GM23248 (cell line): ENCODE measurements around the gene DPPA4. TPM values are rescaled to one million over a fixed set of nuclear protein-coding genes. Genes with fewer than 3 reads are reported as not detected.

ENCODE experiments used
- DNase-seq: peaks from one replicate; pipeline ENCODE4 v3.0.0-alpha.2; 2015
- H2AFZ ChIP-seq: fragments of 200-600 bp; sonication (generic); 2 replicates; pipeline ENCODE4 v1.6.1; 2016; ENCODE audit warnings: antibody characterized with exemption
- H3F3A ChIP-seq: fragments of 200-600 bp; sonication (generic); 2 replicates; pipeline ENCODE4 v1.6.1; 2016; ENCODE audit warnings: mild to moderate bottlenecking, antibody characterized with exemption, mixed run types; ENCODE audit not compliant: insufficient read depth
- H3K27ac ChIP-seq: fragments of 200-600 bp; sonication (generic); 2 replicates; pipeline ENCODE4 v1.5.1; 2016; ENCODE audit warnings: mild to moderate bottlenecking
- H3K27me3 ChIP-seq: fragments of 200-600 bp; sonication (generic); replicated peaks from 2 replicates; pipeline ENCODE4 v1.6.1; 2016; ENCODE audit warnings: mild to moderate bottlenecking; ENCODE audit not compliant: insufficient read depth
- H3K36me3 ChIP-seq: fragments of 200-600 bp; sonication (generic); 2 replicates; pipeline ENCODE4 v1.6.1; 2016; ENCODE audit warnings: low read depth, mild to moderate bottlenecking
- H3K4me1 ChIP-seq: fragments of 200-600 bp; sonication (generic); 2 replicates; pipeline ENCODE4 v1.6.1; 2016; ENCODE audit warnings: mild to moderate bottlenecking; ENCODE audit not compliant: insufficient read depth
- H3K4me2 ChIP-seq: fragments of 200-600 bp; sonication (generic); one replicate; pipeline ENCODE4 v1.6.1; 2016; ENCODE audit warnings: mild to moderate bottlenecking; ENCODE audit not compliant: unreplicated experiment
- H3K4me3 ChIP-seq: fragments of 200-600 bp; sonication (generic); 2 replicates; pipeline ENCODE4 v1.5.1; 2016; ENCODE audit warnings: mild to moderate bottlenecking
- H3K79me2 ChIP-seq: fragments of 200-600 bp; sonication (generic); 2 replicates; pipeline ENCODE4 v1.6.1; 2016; ENCODE audit warnings: mild to moderate bottlenecking; ENCODE audit not compliant: insufficient read depth
- H3K9ac ChIP-seq: fragments of 200-600 bp; sonication (generic); 2 replicates; pipeline ENCODE4 v1.6.1; 2016; ENCODE audit warnings: mild to moderate bottlenecking
- H3K9me2 ChIP-seq: fragments of 200-600 bp; sonication (generic); 2 replicates; pipeline ENCODE4 v1.6.1; 2016; ENCODE audit warnings: mixed run types, mild to moderate bottlenecking, moderate library complexity; ENCODE audit not compliant: insufficient read depth
- H3K9me3 ChIP-seq: fragments of 200-600 bp; sonication (generic); one replicate; pipeline ENCODE4 v1.6.1; 2017; ENCODE audit warnings: low read depth
- H4K20me1 ChIP-seq: fragments of 200-600 bp; sonication (generic); 2 replicates; pipeline ENCODE4 v1.6.0; 2016; ENCODE audit not compliant: insufficient read depth
- EZH2 ChIP-seq: fragments of 200-600 bp; sonication (generic); IDR thresholded peaks from 2 replicates; pipeline ENCODE4 v1.6.1; 2018; ENCODE audit warnings: antibody characterized with exemption, mild to moderate bottlenecking; ENCODE audit not compliant: insufficient read depth, poor library complexity, severe bottlenecking
- EZH2phosphoT487 ChIP-seq: fragments of 200-600 bp; sonication (generic); IDR thresholded peaks from 2 replicates; pipeline ENCODE4 v1.6.1; 2018; ENCODE audit warnings: antibody characterized with exemption, moderate library complexity, mild to moderate bottlenecking, low read depth; ENCODE audit not compliant: insufficient read depth
- WGBS, 2 experiments: methylation state at CpG; one replicate each; pipeline ENCODE4 v1.1.6; 2015 to 2017; ENCODE audit warnings: low lambda C conversion rate in 2 of 2, low coverage in 1 of 2; ENCODE audit errors: missing lambda C conversion rate in 2 of 2; 5-methylcytosine and 5-hydroxymethylcytosine counted together
- in situ Hi-C: fragments of 300-500 bp; cut with MboI; formaldehyde crosslinking; loops from 2 replicates; pipeline ENCODE4 v1.15.0; 2020
- polyA plus RNA-seq: library from polyadenylated mRNA; unstranded; fragments of >200 nt; fragmentation: Nextera tagmentation; extraction: Ambion mirVana; gene quantifications from 2 replicates; pipeline ENCODE4 v1.2.1, GENCODE V29; 2016
- small RNA-seq: library from RNA; depleted of rRNA; stranded (forward); fragments of <200 nt; gene quantifications from one replicate; pipeline ENCODE3, GENCODE V24; 2014; ENCODE audit warnings: low read depth, low replicate concordance
- total RNA-seq: library from RNA; depleted of rRNA; stranded (reverse); fragments of >200 nt; shearing (Covaris generic); gene quantifications from 2 replicates; pipeline ENCODE4 v1.2.3, GENCODE V29; 2014; rRNA removed

DPPA4 gene
- total and polyA plus RNA-seq, 2 experiments from 2014 or later = 0.15 TPM; not detected in 1

GRCh38 chr3:109297496-109297895 is 39.9 kb downstream of the DPPA4 start:
- no peaks in the 10 kb centered on the region for H3K79me2 ChIP-seq
- no peak overlapping the region for H3K27ac ChIP-seq
- no peaks in the 10 kb centered on the region for H4K20me1 ChIP-seq
- no peak overlapping the region for H3K4me3 ChIP-seq
- no peaks in the 10 kb centered on the region for H3K9me3 ChIP-seq
- H3K9ac ChIP-seq = no peak overlapping the region
- H3K27me3 ChIP-seq = no peaks in the 10 kb centered on the region
- WGBS, 2 experiments = 20 to 31% methylated on average over 2 of the region's 2 CpGs
- no peaks in the 10 kb centered on the region for H3K9me2 ChIP-seq
- no peaks in the 10 kb centered on the region for H3F3A ChIP-seq
- H3K36me3 ChIP-seq = no peaks in the 10 kb centered on the region
- H2AFZ ChIP-seq = no peak overlapping the region
- H3K4me1 ChIP-seq = no peaks in the 10 kb centered on the region
- DNase-seq = no peak
- in situ Hi-C loops = no loop called here
- no peak overlapping the region for H3K4me2 ChIP-seq
- TF ChIP-seq EZH2phosphoT487 (no peak), EZH2 (no peak)

GRCh38 chr3:109284071-109284470 is 53.3 kb downstream of the DPPA4 start:
- DNase-seq = no peak
- Histone ChIP-seq H3K4me2 (no peak overlapping the region), H3K27me3 (no peaks in the 10 kb centered on the region), H4K20me1 (no peaks in the 10 kb centered on the region), H3K27ac (no peak overlapping the region), H3K4me3 (no peak overlapping the region), H3K9ac (no peak overlapping the region), H3K79me2 (no peaks in the 10 kb centered on the region), H3K9me3 (no peaks in the 10 kb centered on the region), H2AFZ (no peak overlapping the region), H3F3A (no peaks in the 10 kb centered on the region), H3K9me2 (no peaks in the 10 kb centered on the region), H3K36me3 (no peaks in the 10 kb centered on the region), H3K4me1 (no peaks in the 10 kb centered on the region)
- TF ChIP-seq EZH2phosphoT487 (no peak), EZH2 (no peak)
- in situ Hi-C loops = no loop called here

GRCh38 chr3:109278546-109278945 is 58.8 kb downstream of the DPPA4 start:
- H3K36me3 ChIP-seq = no peaks in the 10 kb centered on the region
- H3K4me1 ChIP-seq = 0 out of 2 replicates have a peak, but pooled peaks cover 2% of the 10 kb centered on the region
- H3K9me3 ChIP-seq = no peaks in the 10 kb centered on the region
- H4K20me1 ChIP-seq = no peaks in the 10 kb centered on the region
- H3K27me3 ChIP-seq = no peaks in the 10 kb centered on the region
- DNase-seq = no peak
- H3K4me3 ChIP-seq = no peak overlapping the region
- WGBS, 2 experiments = 10 to 20% methylated on average over 1 of the region's 1 CpG
- no peaks in the 10 kb centered on the region for H3K79me2 ChIP-seq
- in situ Hi-C loops = no loop called here
- no peak overlapping the region for H2AFZ ChIP-seq
- TF ChIP-seq EZH2 (no peak), EZH2phosphoT487 (no peak)
- no peak overlapping the region for H3K27ac ChIP-seq
- H3K9me2 ChIP-seq = no peaks in the 10 kb centered on the region
- H3K4me2 ChIP-seq = no peak overlapping the region
- no peak overlapping the region for H3K9ac ChIP-seq
- H3F3A ChIP-seq = no peaks in the 10 kb centered on the region

- DNase-seq = no peak
- Histone ChIP-seq H3K9me2 (no peaks in the 10 kb centered on the region), H2AFZ (no peak overlapping the region), H3K79me2 (no peaks in the 10 kb centered on the region), H3K4me1 (0 out of 2 replicates have a peak, but pooled peaks cover 2% of the 10 kb centered on the region), H3K9ac (no peak overlapping the region), H3K27me3 (no peaks in the 10 kb centered on the region), H3K9me3 (no peaks in the 10 kb centered on the region), H3K36me3 (no peaks in the 10 kb centered on the region), H3K4me2 (no peak overlapping the region), H3K27ac (no peak overlapping the region), H3F3A (no peaks in the 10 kb centered on the region), H4K20me1 (no peaks in the 10 kb centered on the region), H3K4me3 (no peak overlapping the region)
- 6 to 8% methylated on average over 3 of the region's 3 CpGs for WGBS, 2 experiments
- no peak for TF ChIP-seq EZH2phosphoT487
- in situ Hi-C loops = no loop called here
Observed at GRCh38 chr3:109278141-109278540, 59.2 kb downstream of the DPPA4 start.

Small RNA genes lying within 50 kb of the gene (small RNA-seq; reads per million reads assigned to genes)
- gene AC124945.1 = not detected
- not detected for gene RF00017

Other genes starting within 250 kb of the DPPA4 start
- not detected in 2 replicates for gene MORC1, start 219.4 kb downstream of the DPPA4 start, total RNA-seq
- gene MORC1, start 219.4 kb downstream of the DPPA4 start, polyA plus RNA-seq = not detected in 2 replicates
- gene C3orf85, start 200.8 kb downstream of the DPPA4 start, total RNA-seq = not detected in 2 replicates
- not detected in 2 replicates for gene C3orf85, start 200.8 kb downstream of the DPPA4 start, polyA plus RNA-seq
- gene DPPA2, start 21.0 kb downstream of the DPPA4 start, total RNA-seq = not detected in 2 replicates
- not detected in 2 replicates for gene DPPA2, start 21.0 kb downstream of the DPPA4 start, polyA plus RNA-seq